ENCODE measurements around the gene NOP10.
A peak's percentile ranks its signal among the peaks of the same experiment; 100 is the strongest.

GRCh38 chr15:34342737-34343575, at the start of gene NOP10, which contains the start of gene NUTM1:
- TF ChIP-seq RNF2 (IDR thresholded peaks at IDR 0.05; ENCODE audit: borderline replicate concordance, low read depth) (no peak), ZFP36 (IDR thresholded peaks at IDR 0.05; ENCODE audit: borderline replicate concordance, partially characterized antibody) (no peak), SREBF2 (IDR thresholded peaks at IDR 0.05) (no peak), NR3C1 (IDR thresholded peaks at IDR 0.05) (no peak), HOXA7 (CRISPR knock-in tag; IDR thresholded peaks at IDR 0.05) (no peak), CEBPB (IDR thresholded peaks at IDR 0.05) (no peak; a peak in 1 of 4 replicates), PHF8 (IDR thresholded peaks at IDR 0.05; ENCODE audit: borderline replicate concordance, low read depth) (peak; percentile 46; the same call in 1 of the 2 replicates), BHLHE40 (IDR thresholded peaks at IDR 0.05; ENCODE audit: low read depth, low read length) (no peak), RARB (CRISPR knock-in tag; IDR thresholded peaks at IDR 0.05) (no peak)
- TF ChIP-seq, protein P1, sequence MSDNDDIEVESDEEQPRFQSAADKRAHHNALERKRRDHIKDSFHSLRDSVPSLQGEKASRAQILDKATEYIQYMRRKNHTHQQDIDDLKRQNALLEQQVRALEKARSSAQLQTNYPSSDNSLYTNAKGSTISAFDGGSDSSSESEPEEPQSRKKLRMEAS (IDR thresholded peaks at IDR 0.05): peak; percentile 98
- TF ChIP-seq, protein P2, sequence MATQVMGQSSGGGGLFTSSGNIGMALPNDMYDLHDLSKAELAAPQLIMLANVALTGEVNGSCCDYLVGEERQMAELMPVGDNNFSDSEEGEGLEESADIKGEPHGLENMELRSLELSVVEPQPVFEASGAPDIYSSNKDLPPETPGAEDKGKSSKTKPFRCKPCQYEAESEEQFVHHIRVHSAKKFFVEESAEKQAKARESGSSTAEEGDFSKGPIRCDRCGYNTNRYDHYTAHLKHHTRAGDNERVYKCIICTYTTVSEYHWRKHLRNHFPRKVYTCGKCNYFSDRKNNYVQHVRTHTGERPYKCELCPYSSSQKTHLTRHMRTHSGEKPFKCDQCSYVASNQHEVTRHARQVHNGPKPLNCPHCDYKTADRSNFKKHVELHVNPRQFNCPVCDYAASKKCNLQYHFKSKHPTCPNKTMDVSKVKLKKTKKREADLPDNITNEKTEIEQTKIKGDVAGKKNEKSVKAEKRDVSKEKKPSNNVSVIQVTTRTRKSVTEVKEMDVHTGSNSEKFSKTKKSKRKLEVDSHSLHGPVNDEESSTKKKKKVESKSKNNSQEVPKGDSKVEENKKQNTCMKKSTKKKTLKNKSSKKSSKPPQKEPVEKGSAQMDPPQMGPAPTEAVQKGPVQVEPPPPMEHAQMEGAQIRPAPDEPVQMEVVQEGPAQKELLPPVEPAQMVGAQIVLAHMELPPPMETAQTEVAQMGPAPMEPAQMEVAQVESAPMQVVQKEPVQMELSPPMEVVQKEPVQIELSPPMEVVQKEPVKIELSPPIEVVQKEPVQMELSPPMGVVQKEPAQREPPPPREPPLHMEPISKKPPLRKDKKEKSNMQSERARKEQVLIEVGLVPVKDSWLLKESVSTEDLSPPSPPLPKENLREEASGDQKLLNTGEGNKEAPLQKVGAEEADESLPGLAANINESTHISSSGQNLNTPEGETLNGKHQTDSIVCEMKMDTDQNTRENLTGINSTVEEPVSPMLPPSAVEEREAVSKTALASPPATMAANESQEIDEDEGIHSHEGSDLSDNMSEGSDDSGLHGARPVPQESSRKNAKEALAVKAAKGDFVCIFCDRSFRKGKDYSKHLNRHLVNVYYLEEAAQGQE (IDR thresholded peaks at IDR 0.05): no peak
- TF ChIP-seq, protein P3, sequence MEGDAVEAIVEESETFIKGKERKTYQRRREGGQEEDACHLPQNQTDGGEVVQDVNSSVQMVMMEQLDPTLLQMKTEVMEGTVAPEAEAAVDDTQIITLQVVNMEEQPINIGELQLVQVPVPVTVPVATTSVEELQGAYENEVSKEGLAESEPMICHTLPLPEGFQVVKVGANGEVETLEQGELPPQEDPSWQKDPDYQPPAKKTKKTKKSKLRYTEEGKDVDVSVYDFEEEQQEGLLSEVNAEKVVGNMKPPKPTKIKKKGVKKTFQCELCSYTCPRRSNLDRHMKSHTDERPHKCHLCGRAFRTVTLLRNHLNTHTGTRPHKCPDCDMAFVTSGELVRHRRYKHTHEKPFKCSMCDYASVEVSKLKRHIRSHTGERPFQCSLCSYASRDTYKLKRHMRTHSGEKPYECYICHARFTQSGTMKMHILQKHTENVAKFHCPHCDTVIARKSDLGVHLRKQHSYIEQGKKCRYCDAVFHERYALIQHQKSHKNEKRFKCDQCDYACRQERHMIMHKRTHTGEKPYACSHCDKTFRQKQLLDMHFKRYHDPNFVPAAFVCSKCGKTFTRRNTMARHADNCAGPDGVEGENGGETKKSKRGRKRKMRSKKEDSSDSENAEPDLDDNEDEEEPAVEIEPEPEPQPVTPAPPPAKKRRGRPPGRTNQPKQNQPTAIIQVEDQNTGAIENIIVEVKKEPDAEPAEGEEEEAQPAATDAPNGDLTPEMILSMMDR (IDR thresholded peaks at IDR 0.05): peak; percentile 99
- TF ChIP-seq, protein P4, sequence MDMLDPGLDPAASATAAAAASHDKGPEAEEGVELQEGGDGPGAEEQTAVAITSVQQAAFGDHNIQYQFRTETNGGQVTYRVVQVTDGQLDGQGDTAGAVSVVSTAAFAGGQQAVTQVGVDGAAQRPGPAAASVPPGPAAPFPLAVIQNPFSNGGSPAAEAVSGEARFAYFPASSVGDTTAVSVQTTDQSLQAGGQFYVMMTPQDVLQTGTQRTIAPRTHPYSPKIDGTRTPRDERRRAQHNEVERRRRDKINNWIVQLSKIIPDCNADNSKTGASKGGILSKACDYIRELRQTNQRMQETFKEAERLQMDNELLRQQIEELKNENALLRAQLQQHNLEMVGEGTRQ (IDR thresholded peaks at IDR 0.05): peak; percentile 96

Measured in A549 (cell line).